HepG2 (cell line): ENCODE data around the gene CTXN3. TPM values are rescaled to one million over a fixed set of nuclear protein-coding genes. Genes with fewer than 3 reads are reported as not detected.

ENCODE experiments used
- ATAC-seq: fragments of 200-7000 bp; cut with Tn5 transposase; 3 replicates; pipeline ENCODE4 v1.9.1; 2020; ENCODE audit warnings: mild to moderate bottlenecking, moderate library complexity
- BruUV-seq: library from RNA; stranded (reverse); fragments of 400-500 nt; replicated peaks from 2 replicates; lab custom pipeline; 2021; lab: Mats Ljungman, UMichigan
- CTCF ChIA-PET: fragments of 300-600 bp; formaldehyde crosslinking; extraction: SDS; loops from one replicate; lab custom pipeline; 2021; ENCODE audit warnings: low total read pairs, inconsistent platforms, low intra/inter-chr PET ratio; lab: Yijun Ruan, JAX
- POLR2A ChIA-PET: fragments of 350-600 bp; sonication (Branson Sonifier 250); formaldehyde crosslinking; loops from one replicate; lab custom pipeline; 2020; ENCODE audit warnings: antibody characterized with exemption, inconsistent platforms; lab: Yijun Ruan, JAX
- DNase-seq: peaks from one replicate; pipeline ENCODE4 v3.0.0-alpha.2; 2015; ENCODE audit warnings: low spot score
- FAIRE-seq: peaks from 3 replicates; lab custom pipeline; 2011; peaks lifted over from hg19 to GRCh38; lab: Jason Lieb, UNC
- H2AFZ ChIP-seq: one replicate; pipeline ENCODE4 v1.6.1; 2011; ENCODE audit warnings: low read length, inconsistent platforms
- H3K27ac ChIP-seq: fragments of 300-600 bp; 3 replicates; pipeline ENCODE4 v1.8.0; 2011; ENCODE audit warnings: mixed run types, mild to moderate bottlenecking, mixed read lengths, low read length, inconsistent platforms; ENCODE audit not compliant: insufficient read depth; ENCODE audit errors: extremely low read length
- H3K27me3 ChIP-seq, 2 experiments: fragments of 200-600 bp in 1 of 2; 2 replicates in 1 of 2; 3 replicates in 1 of 2; pipeline versions ENCODE4 v1.6.0 to v1.8.0; 2011; ENCODE audit warnings: low read length in 2 of 2, mild to moderate bottlenecking in 2 of 2, moderate library complexity in 2 of 2, inconsistent platforms in 1 of 2; ENCODE audit not compliant: insufficient read depth in 2 of 2, control insufficient read depth in 1 of 2
- H3K36me3 ChIP-seq, 2 experiments: fragments of 200-600 bp in 1 of 2; replicated peaks in 1 of 2; 2 replicates in 1 of 2; 3 replicates in 1 of 2; pipeline versions ENCODE4 v1.5.1 to v1.8.0; 2011; ENCODE audit warnings: low read length in 2 of 2, inconsistent platforms in 1 of 2; ENCODE audit not compliant: insufficient read depth in 2 of 2, control insufficient read depth in 1 of 2
- H3K4me1 ChIP-seq: 2 replicates; pipeline ENCODE4 v1.5.1; 2012; ENCODE audit warnings: low read length, inconsistent platforms; ENCODE audit not compliant: insufficient read depth
- H3K4me2 ChIP-seq: 2 replicates; pipeline ENCODE4 v1.6.0; 2011; ENCODE audit warnings: low read depth, low read length, inconsistent platforms
- H3K4me3 ChIP-seq, 3 experiments: fragments of 200-600 bp in 1 of 3; sonication (generic), shearing (Covaris generic) in 1 of 3; replicated peaks in 1 of 3; 2 replicates each; pipeline ENCODE4 v1.5.1; 2011 to 2016; ENCODE audit warnings: low read length in 3 of 3, inconsistent platforms in 2 of 3, low read depth in 2 of 3, mild to moderate bottlenecking in 2 of 3, control low read depth in 1 of 3, mixed read lengths in 1 of 3; ENCODE audit not compliant: insufficient read depth in 1 of 3
- H3K79me2 ChIP-seq: one replicate; pipeline ENCODE4 v1.6.1; 2011; ENCODE audit warnings: low read length, inconsistent platforms; ENCODE audit not compliant: insufficient read depth
- H3K9ac ChIP-seq: 2 replicates; pipeline ENCODE4 v1.6.0; 2011; ENCODE audit warnings: mild to moderate bottlenecking, low read depth, low read length, inconsistent platforms; ENCODE audit not compliant: insufficient read depth
- H3K9me3 ChIP-seq: 2 replicates; pipeline ENCODE4 v1.5.1; 2012; ENCODE audit warnings: mild to moderate bottlenecking, low read length
- H4K20me1 ChIP-seq: 2 replicates; pipeline ENCODE4 v1.6.0; 2011; ENCODE audit warnings: inconsistent platforms, mild to moderate bottlenecking, low read length, moderate library complexity; ENCODE audit not compliant: insufficient read depth
- KDM1A ChIP-seq: IDR thresholded peaks from 2 replicates; pipeline ENCODE4 v1.6.1; 2016; ENCODE audit warnings: missing compliant biosample characterization
- POLR2G ChIP-seq: fragments of 200-400 bp; formaldehyde crosslinking; IDR thresholded peaks from 2 replicates; pipeline ENCODE4 v1.6.1; 2018; ENCODE audit warnings: mild to moderate bottlenecking, low read depth, low read length, moderate library complexity
- RXRA ChIP-seq: sonication (generic); formaldehyde crosslinking; IDR thresholded peaks from 2 replicates; pipeline ENCODE4 v1.5.1; 2020; ENCODE audit warnings: missing genetic modification reagents
- ZNF619 ChIP-seq: sonication (generic); formaldehyde crosslinking; IDR thresholded peaks from 2 replicates; pipeline ENCODE4 v1.4.0; 2020; ENCODE audit warnings: mild to moderate bottlenecking, missing genetic modification reagents
- ZNF670 ChIP-seq: sonication (generic); formaldehyde crosslinking; IDR thresholded peaks from 2 replicates; pipeline ENCODE4 v1.8.0; 2022; ENCODE audit warnings: mild to moderate bottlenecking, missing genetic modification reagents, borderline replicate concordance
- WGBS: methylation state at CpG from one replicate; pipeline ENCODE4 v1.1.6; 2017; ENCODE audit warnings: low lambda C conversion rate; 5-methylcytosine and 5-hydroxymethylcytosine counted together
- in situ Hi-C: cut with HindIII; loops from 2 replicates; pipeline ENCODE4 v1.10.0; 2017; ENCODE audit warnings: low pct_unique_long_range_greater_than_20kb; ENCODE audit not compliant: extremely low pct_ligation_motif_present
- intact Hi-C: fragments of 100-400 bp; cut with micrococcal nuclease; formaldehyde crosslinking; loops from one replicate; pipeline ENCODE4 v1.10.0; 2022; ENCODE audit not compliant: unreplicated experiment
- polyA plus RNA-seq, 8 experiments: library from polyadenylated mRNA; depleted of rRNA in 3 of 8; stranded (reverse) in 7 of 8; unstranded in 1 of 8; fragments of >200 nt; fragmentation: Illumina TruSeq in 4 of 8; extraction: Trizol in 4 of 8; gene quantifications; 2 replicates each; pipeline versions ENCODE4 v1.2.1 to v1.2.3, GENCODE V29; 2011 to 2016; ENCODE audit warnings: low read depth in 4 of 8, missing spikeins in 1 of 8, mixed read lengths in 1 of 8; ENCODE audit not compliant: insufficient read depth in 1 of 8
- total RNA-seq, 5 experiments: library from RNA; depleted of rRNA; stranded (reverse); fragments of >200 nt; fragmentation: Illumina TruSeq; extraction: Trizol; gene quantifications; 2 replicates each; pipeline ENCODE4 v1.2.3, GENCODE V29; 2016; ENCODE audit warnings: low read depth in 1 of 5
- TF ChIP-seq, protein P1 (sequence below): sonication (generic); formaldehyde crosslinking; IDR thresholded peaks from 2 replicates; pipeline ENCODE4 v1.8.0; 2022; ENCODE audit warnings: mild to moderate bottlenecking, missing genetic modification reagents, moderate library complexity
- TF ChIP-seq, protein P2 (sequence below): sonication (generic); formaldehyde crosslinking; IDR thresholded peaks from 2 replicates; pipeline ENCODE4 v1.9.0; 2022; ENCODE audit warnings: low read depth, missing genetic modification reagents
- TF ChIP-seq, protein P3 (sequence below): IDR thresholded peaks from 2 replicates; pipeline ENCODE4 v1.4.0; 2020; ENCODE audit warnings: mild to moderate bottlenecking, missing genetic modification reagents
- TF ChIP-seq, protein P4 (sequence below), 2 experiments: sonication (generic) in 1 of 2; formaldehyde crosslinking in 1 of 2; IDR thresholded peaks; 2 replicates each; pipeline versions ENCODE4 v1.6.1 to v1.9.0; 2014 to 2022; ENCODE audit warnings: antibody characterized with exemption in 1 of 2, borderline replicate concordance in 1 of 2, inconsistent platforms in 1 of 2, low read depth in 1 of 2, missing genetic modification reagents in 1 of 2

The CTXN3 gene
- total and polyA plus RNA-seq, 2 of the 13 experiments (the other 11 are each of a cell fraction or from before 2014, with no cell fraction given) = not detected

DNA sequence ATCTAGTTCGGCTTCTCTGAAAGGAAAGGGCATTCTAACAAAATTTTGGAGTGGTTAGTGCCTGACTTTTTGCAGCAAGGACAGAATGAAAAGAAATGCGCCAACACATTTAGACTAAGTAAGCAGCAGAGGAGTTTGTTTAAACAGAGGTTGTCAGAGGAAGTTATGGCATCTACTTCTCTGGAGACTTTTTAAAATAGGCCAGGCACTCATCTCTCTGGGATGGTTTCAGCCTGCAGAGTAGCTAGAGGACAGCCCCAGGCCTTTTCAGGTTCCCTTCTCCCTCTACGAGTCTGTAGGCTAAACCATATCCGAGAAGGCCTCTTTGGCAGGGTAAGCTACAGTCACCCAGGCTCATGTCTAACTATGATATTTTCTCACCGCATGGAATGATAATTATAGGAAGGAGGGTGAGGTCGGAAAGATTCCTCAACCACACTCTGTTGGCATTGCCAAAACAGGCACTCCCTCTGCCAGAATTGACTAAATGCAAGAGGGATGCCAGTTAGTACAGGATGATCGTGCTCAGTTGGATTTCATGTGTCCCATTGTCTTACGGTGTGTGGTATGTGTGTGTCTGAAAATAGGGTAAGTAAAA, 1.4 kb upstream of the CTXN3 start:
- Histone ChIP-seq H3K27ac (no peak overlapping the region), H3K9ac (no peak overlapping the region), H3K36me3 (no peaks in the 10 kb centered on the region), H3K9me3 (no peaks in the 10 kb centered on the region), H3K4me2 (no peak overlapping the region), H4K20me1 (no peaks in the 10 kb centered on the region), H3K79me2 (no peaks in the 10 kb centered on the region), H3K4me3 (no peak overlapping the region), H3K4me1 (no peaks in the 10 kb centered on the region), H2AFZ (no peak overlapping the region), H3K27me3 (peaks cover 0 to 3% of the 10 kb centered on the region in 2 experiments; a peak in 1 of 5 replicates)
- FAIRE-seq (no peak), DNase-seq (no peak), ATAC-seq (no peak)
- ChIA-PET CTCF (no interaction called here), POLR2A (no interaction called here)
- intact Hi-C loops (no loop called here), in situ Hi-C loops (no loop called here)
- BruUV-seq = no TSS peak
- 36% methylated on average over 8 of the region's 8 CpGs for WGBS
- TF ChIP-seq KDM1A (no peak), ZNF619 (no peak), POLR2G (no peak), RXRA (CRISPR knock-in tag) (no peak), ZNF670 (CRISPR knock-in tag) (no peak)
- TF ChIP-seq, protein P1, sequence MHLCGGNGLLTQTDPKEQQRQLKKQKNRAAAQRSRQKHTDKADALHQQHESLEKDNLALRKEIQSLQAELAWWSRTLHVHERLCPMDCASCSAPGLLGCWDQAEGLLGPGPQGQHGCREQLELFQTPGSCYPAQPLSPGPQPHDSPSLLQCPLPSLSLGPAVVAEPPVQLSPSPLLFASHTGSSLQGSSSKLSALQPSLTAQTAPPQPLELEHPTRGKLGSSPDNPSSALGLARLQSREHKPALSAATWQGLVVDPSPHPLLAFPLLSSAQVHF = no peak
- TF ChIP-seq, protein P2, sequence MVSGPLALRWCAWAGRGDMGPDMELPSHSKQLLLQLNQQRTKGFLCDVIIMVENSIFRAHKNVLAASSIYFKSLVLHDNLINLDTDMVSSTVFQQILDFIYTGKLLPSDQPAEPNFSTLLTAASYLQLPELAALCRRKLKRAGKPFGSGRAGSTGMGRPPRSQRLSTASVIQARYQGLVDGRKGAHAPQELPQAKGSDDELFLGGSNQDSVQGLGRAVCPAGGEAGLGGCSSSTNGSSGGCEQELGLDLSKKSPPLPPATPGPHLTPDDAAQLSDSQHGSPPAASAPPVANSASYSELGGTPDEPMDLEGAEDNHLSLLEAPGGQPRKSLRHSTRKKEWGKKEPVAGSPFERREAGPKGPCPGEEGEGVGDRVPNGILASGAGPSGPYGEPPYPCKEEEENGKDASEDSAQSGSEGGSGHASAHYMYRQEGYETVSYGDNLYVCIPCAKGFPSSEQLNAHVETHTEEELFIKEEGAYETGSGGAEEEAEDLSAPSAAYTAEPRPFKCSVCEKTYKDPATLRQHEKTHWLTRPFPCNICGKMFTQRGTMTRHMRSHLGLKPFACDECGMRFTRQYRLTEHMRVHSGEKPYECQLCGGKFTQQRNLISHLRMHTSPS = no peak
- TF ChIP-seq, protein P3, sequence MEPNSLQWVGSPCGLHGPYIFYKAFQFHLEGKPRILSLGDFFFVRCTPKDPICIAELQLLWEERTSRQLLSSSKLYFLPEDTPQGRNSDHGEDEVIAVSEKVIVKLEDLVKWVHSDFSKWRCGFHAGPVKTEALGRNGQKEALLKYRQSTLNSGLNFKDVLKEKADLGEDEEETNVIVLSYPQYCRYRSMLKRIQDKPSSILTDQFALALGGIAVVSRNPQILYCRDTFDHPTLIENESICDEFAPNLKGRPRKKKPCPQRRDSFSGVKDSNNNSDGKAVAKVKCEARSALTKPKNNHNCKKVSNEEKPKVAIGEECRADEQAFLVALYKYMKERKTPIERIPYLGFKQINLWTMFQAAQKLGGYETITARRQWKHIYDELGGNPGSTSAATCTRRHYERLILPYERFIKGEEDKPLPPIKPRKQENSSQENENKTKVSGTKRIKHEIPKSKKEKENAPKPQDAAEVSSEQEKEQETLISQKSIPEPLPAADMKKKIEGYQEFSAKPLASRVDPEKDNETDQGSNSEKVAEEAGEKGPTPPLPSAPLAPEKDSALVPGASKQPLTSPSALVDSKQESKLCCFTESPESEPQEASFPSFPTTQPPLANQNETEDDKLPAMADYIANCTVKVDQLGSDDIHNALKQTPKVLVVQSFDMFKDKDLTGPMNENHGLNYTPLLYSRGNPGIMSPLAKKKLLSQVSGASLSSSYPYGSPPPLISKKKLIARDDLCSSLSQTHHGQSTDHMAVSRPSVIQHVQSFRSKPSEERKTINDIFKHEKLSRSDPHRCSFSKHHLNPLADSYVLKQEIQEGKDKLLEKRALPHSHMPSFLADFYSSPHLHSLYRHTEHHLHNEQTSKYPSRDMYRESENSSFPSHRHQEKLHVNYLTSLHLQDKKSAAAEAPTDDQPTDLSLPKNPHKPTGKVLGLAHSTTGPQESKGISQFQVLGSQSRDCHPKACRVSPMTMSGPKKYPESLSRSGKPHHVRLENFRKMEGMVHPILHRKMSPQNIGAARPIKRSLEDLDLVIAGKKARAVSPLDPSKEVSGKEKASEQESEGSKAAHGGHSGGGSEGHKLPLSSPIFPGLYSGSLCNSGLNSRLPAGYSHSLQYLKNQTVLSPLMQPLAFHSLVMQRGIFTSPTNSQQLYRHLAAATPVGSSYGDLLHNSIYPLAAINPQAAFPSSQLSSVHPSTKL = no peak
- TF ChIP-seq, protein P4, sequence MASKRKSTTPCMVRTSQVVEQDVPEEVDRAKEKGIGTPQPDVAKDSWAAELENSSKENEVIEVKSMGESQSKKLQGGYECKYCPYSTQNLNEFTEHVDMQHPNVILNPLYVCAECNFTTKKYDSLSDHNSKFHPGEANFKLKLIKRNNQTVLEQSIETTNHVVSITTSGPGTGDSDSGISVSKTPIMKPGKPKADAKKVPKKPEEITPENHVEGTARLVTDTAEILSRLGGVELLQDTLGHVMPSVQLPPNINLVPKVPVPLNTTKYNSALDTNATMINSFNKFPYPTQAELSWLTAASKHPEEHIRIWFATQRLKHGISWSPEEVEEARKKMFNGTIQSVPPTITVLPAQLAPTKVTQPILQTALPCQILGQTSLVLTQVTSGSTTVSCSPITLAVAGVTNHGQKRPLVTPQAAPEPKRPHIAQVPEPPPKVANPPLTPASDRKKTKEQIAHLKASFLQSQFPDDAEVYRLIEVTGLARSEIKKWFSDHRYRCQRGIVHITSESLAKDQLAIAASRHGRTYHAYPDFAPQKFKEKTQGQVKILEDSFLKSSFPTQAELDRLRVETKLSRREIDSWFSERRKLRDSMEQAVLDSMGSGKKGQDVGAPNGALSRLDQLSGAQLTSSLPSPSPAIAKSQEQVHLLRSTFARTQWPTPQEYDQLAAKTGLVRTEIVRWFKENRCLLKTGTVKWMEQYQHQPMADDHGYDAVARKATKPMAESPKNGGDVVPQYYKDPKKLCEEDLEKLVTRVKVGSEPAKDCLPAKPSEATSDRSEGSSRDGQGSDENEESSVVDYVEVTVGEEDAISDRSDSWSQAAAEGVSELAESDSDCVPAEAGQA (IDR thresholded peaks at IDR 0.05; ENCODE audit: low read depth) = no peak
- TF ChIP-seq, protein P4 (CRISPR knock-in tag; IDR thresholded peaks at IDR 0.05; ENCODE audit: borderline replicate concordance) = no peak
